Hippocampal formation (tissue), 2 donors: Measurements from ENCODE around the gene KIF16B.
"Not testable (repeated sequence)": the region's sequence is repeated elsewhere in the genome, so short reads cannot be mapped to it uniquely, and the experiment has no call there.

ENCODE experiments used
- DNase-seq, 2 donors: peaks; one replicate each; lab custom pipeline; 2025; lab: John Stamatoyannopoulos, UW

KIF16B gene

DNA sequence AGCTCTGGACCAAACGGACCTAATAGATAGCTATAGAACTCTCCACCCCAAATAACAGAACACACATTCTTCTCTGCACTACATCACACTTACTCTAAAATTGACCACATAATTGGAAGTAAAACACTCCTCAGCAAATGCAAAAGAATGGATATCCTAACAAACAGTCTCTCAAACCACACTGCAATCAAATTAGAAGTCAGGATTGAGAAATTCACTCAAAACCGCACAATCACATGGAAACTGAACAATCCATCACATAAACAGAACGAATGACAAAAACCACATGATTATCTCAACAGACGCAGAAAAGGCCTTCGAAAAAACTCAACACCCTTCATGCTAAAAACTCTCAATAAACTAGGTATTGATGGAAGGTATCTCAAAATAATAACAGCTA, 50.6 kb downstream of the KIF16B start:
- not testable (repeated sequence) for DNase-seq

DNA sequence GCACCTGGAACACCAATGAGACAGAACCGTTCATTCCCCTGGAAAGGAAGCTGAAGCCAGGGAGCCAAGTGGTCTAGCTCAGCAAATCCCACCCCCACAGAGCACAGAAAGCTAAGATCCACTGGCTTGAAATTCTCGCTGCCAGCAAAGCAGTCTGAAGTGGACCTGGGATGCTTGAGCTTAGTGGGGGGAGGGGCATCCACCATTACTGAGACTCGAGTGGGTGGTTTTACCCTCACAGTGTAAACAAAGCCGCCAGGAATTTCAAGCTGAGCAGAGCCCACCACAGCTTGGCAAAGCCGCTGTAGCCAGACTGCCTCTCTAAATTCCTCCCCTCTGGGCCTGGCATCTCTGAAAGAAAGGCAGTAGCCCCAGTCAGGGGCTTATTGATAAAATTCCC, 53.1 kb downstream of the KIF16B start:
- DNase-seq: no peak

DNA sequence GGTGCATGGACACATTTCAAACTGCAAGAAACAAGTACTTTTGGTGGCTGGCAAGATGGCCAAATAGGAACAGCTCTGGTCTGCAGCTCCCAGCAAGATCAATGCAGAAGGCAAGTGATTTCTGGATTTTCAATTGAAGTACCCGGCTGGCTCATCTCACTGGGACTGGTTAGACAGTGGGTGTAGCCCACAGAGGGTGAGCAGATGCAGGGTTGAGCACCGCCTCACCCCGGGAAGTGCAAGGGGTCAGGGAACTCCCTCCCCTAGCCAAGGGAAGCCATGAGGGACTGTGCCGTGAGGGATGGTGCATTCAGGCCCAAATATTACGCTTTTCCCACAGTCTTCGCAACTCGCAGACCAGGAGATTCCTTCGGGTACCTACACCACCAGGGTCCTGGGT, 53.6 kb downstream of the KIF16B start:
- DNase-seq: not testable (repeated sequence)

DNA sequence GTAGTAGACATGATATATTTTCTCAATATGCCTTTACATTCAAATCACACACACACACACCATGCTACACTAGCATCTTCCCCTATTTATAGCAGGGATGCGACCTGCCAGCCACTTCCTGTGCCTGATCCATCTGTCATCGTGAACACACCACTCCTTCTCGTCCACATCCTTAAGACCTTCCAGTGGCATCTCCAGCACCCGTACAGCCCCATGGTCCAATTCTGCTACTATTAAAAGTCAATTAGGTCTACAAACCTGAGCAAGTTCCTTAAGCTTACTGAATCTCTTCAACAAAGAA, 54.5 kb downstream of the KIF16B start:
- DNase-seq: no peak

DNA sequence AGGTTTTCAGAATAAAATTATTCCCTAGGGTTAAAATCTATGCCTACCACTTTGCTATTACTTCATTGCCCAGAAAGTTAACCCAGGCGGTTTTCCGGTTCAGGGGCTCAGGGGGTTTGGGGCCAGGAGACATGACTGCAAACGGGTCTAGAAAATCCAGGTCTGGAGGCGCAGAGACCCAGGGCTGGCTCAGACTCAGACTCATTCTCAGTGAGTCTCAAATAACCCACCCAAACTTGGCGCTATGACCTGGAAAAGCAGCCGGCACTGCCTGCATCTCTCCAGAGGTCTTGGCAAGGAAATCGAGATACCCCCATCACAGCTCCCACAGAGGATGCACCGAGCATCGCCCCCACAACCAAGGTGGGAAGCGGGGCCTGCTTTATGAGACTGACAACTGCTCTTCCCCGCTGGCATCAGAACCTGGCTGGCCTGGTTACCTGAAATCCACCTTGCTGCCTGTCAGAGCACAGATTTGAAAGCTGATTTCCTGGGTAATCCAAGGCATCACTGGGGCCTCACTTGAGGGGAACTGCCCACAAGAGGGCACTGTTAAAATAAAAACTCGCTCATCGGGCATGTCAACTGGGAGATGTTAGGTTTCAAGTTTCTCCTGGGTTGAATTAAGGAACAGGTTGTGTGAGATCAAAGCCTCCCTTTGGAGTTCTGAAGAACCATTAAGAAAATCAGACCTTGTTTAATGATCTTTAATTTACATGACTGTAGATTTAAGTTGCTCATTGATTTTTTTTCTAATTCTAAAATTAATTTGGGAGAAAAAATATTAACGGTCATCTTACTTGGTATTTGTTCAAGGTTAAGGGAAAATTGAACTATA, 55.1 kb downstream of the KIF16B start:
- DNase-seq: peak; percentile 13 to 19

DNA sequence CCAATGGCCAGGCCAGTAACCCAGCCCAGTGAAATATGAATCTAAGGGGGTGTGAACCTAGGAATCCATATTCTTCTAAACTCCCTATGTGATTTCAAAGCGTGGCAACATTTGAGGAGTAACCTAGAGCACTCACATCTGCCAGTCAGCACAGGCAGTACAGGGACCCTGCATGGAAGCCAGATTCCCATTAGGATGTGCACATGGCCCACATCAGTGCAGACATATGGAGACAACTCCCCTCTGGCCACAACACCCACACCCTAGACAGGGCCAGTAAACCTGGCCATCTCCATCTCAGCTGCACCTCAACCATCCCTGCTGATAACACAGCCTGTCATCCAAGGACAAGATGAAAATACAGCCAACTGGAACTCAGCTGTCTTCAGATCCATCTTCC, 56.5 kb downstream of the KIF16B start:
- no peak for DNase-seq

DNA sequence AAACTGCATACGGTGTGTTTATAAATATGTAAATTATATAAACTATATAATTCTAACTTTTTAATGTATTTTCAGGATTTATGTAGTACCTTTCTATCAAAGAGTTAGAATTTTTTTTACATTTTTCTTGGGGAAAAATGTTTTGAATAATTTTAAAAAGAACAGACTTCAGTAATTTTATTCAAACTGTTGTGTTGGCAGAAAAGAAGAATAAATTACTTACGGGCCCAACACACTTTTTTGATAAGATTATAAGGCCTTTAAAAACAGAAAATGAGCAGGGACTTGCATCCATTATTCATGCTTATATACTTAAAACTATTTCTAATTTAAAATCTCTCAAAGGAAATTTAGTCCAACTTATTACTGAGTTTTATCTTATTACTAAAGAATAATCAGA, 58.2 kb downstream of the KIF16B start:
- no peak for DNase-seq

- DNase-seq: peak in 1 of 2 donors; percentile 49
Observed at GRCh38 chr20:16514140-16514539, 59.1 kb downstream of the KIF16B start.

DNA sequence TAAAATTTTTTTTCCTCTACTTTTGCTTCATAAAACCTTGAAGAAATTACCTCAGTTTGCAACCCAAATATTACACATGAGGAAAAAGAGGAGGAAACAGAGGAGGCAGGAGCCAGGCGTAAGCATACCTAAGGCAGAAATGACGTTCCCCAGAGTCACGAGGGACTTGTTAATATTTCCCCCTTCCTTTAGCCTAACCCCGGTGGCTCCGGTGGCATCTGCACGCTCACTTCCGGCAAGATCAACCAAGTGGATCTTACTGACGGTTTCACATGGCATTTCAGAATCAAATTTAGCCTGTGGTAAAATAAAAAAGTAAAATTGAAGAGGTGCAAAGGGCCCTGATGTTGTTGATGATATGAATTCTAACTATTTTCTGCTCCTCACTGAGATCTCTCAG, 67.4 kb downstream of the KIF16B start:
- no peak for DNase-seq

DNA sequence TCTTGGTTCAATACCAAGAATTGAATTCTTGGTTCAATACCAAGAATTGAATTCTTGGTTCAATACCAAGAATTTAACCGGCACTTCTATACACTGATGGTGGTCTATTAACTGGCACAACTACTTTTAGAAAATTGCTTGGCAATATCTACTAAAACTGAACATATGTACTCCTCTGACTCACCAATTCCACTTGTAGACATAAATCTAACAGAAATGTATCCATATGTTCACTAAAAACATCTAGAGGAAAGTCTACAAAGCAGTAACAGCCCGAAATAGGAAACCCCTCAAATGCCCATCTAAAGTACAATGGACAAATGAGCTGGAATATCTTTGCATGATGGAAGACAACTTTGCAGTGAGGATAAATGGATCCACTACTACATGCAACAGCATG, 71.9 kb downstream of the KIF16B start:
- no peak for DNase-seq

DNA sequence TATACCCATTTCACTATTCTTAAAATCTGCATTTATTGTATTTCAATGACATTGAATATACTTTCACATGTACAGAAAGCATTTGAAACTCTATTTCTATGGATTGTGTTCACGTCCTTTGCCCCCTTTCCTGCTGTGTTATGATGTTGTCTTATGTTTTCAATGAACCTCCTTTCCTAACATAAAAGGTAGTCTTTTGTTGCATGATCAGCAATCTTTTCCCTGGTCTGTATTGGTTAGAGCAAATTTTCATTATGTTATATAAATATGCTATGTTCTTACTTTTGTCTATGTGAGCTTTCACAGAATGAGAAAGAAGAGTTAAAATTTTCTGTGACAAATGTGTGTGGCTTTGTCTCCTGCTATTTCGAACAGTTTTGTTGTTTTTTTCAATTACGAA, 73.1 kb downstream of the KIF16B start:
- DNase-seq: no peak

- DNase-seq: no peak
Observed at GRCh38 chr20:16498526-16499253, 74.6 kb downstream of the KIF16B start.

DNA sequence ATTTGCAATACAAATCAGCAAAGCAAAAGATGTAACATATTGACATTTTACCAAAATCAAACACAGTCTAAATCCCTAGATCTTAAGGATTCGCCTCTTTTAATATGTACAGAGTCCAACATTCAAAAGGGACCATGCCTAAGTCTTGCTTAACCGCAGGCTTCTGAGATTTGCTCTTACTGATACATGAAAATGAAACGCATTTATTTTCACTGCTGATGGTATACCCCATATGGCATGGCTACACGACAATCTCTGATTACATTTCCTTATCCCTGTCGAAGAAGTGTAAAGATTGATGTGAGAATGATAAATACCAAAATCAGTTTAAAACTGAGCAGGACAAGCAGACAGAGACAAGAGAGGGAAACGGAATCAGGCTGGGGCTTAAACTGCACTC, 75.4 kb downstream of the KIF16B start:
- no peak for DNase-seq

DNA sequence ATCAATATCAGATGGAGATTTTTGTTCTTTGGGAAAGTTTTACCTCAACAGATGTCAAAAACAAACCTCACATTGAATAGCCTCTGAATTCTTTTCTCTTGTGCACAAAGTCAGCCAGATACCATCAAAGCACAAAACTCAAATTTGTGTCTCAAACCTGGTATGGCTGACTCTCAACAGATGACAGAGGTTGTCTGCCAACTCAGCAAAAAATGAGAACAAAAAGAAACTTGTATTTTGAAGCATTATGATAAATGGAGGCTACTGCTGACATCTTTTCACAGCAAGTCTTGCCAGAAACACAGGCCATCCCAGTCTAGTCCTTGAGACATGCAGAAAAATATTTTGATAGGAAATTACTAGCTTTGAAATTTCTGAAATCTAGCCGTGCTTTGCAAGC, 79.8 kb downstream of the KIF16B start:
- DNase-seq: no peak

- DNase-seq: no peak
Observed at GRCh38 chr20:16491294-16491905, 81.8 kb downstream of the KIF16B start.

- no peak for DNase-seq
Observed at GRCh38 chr20:16490696-16491095, 82.6 kb downstream of the KIF16B start.

DNA sequence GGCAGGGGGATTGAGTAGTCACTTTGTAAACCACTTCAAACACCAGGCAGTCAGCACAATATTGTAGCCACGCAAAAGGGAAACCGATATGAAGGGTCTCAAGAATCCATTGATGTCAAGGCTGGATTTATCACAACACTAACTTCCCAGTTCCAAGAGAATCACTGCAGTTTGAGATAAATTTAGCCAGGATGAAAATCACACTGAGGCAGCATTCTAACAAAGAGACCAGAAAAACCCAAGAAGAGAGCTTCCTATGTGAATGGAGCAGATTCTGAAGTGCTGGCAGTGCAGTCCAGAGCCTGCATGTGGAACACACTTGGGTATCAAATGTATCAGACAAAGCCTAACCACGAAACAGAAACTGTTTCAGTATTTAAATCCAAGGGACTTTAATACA, 84.6 kb downstream of the KIF16B start:
- DNase-seq: peak in 1 of 2 donors; percentile 24

GRCh38 chr20:16488086-16488485, 85.2 kb downstream of the KIF16B start:
- DNase-seq: no peak

DNA sequence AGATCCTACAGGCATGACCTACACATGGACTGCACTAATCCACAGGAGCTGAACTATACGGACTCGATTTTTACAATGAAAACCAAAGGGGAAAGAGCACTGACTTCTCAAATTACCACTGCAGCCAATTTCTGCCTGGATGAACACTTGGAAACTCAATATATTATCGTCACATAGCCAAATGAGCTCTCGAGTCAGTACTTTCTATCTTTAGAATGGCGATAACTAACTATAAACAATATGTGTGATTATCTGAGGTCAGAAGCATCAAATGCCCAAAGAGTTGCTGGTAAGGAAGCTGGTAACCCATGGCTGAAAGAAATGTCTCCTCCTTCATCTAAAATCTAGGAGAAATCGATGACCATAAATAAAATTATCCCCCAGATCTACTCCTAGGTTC, 86.7 kb downstream of the KIF16B start:
- no peak for DNase-seq

- DNase-seq: no peak
Observed at GRCh38 chr20:16485401-16485800, 87.8 kb downstream of the KIF16B start.

- DNase-seq: no peak
Observed at GRCh38 chr20:16483024-16483423, 90.2 kb downstream of the KIF16B start.

DNA sequence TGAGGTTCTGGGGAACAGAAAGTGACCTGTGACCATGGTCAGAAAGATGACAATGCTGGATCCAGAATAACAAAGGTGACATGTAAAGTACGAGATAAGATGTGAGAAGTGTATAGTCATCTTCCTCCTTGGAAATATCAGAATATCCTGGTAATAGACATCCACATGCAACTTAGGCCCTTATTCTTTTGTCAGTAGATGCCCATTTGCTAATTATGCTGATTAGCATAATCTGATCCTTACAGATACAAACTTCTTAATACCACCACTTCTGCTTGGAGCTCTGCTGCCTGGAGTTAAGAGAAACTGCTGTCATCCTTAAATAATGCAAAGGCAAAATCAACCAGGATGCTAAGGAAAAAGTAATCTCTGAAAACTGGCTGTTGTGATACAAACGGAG, 91.3 kb downstream of the KIF16B start:
- no peak for DNase-seq

GRCh38 chr20:16479666-16480065, 93.6 kb downstream of the KIF16B start:
- no peak for DNase-seq
